Erythroblast (primary cell): ENCODE data around the gene NPC1L1.

ENCODE experiments used
- GATA1 ChIP-seq: IDR thresholded peaks from 2 replicates; pipeline ENCODE4 v1.6.1; 2011; ENCODE audit warnings: low read depth, mild to moderate bottlenecking, control low read depth, low read length, moderate library complexity
- POLR2A ChIP-seq: IDR thresholded peaks from 2 replicates; pipeline ENCODE4 v1.6.1; 2011; ENCODE audit warnings: mild to moderate bottlenecking, low read length

DNA sequence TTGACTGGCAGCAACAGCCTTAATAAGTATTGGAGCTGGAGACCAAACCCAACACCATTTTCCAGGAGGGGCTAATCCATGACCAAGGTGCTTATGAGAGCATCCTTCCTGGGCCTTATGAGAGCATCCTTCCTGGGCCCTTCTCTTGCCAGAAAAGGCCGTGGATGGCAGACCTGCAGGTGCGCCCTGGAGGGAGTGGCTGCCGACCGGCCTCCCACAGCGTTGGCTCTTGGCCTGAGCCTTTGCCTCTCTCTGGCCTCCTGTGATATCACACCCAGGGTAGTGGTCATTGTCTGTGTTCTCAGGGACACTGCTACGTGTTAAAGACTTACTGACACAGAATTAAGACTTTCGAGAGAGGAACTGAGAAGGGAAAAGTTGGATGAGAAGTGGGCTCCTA is 28.4 kb downstream of the NPC1L1 start:
- TF ChIP-seq POLR2A (no peak), GATA1 (no peak)
